ENCODE measurements around the gene MLLT3. TPM values are rescaled to one million over a fixed set of nuclear protein-coding genes. Genes with fewer than 3 reads are reported as not detected.
"Not testable (repeated sequence)": the region's sequence is repeated elsewhere in the genome, so short reads cannot be mapped to it uniquely, and the experiment has no call there.

Gene MLLT3
- total and polyA plus RNA-seq, 2 experiments from 2014 or later: 13.7 to 39.2 TPM

- no peak for DNase-seq (ENCODE audit: low spot score)
- no peak overlapping the region for H3K4me3 ChIP-seq
- H4K20me1 ChIP-seq (ENCODE audit: insufficient read depth, poor library complexity, severe bottlenecking): no peaks in the 10 kb centered on the region
- no peaks in the 10 kb centered on the region for H3K4me1 ChIP-seq (ENCODE audit: insufficient read depth)
- no peaks in the 10 kb centered on the region for H3K36me3 ChIP-seq (replicated peaks; ENCODE audit: insufficient read depth, low read depth)
- no peak overlapping the region for H2AFZ ChIP-seq
- WGBS (ENCODE audit: low lambda C conversion rate, missing lambda C conversion rate): 55% methylated on average over 5 of the region's 5 CpGs
- H3K27ac ChIP-seq: no peak overlapping the region
- no peaks in the 10 kb centered on the region for H3K27me3 ChIP-seq
- H3K9me2 ChIP-seq (replicated peaks; ENCODE audit: insufficient read depth): no peaks in the 10 kb centered on the region
- no peaks in the 10 kb centered on the region for H3K9me3 ChIP-seq (ENCODE audit: low read depth)
- TF ChIP-seq EZH2phosphoT487 (IDR thresholded peaks at IDR 0.05; ENCODE audit: low read depth, severe bottlenecking, unreplicated experiment): no peak
- TF ChIP-seq EZH2 (IDR thresholded peaks at IDR 0.05; ENCODE audit: borderline replicate concordance): no peak
- H3K4me2 ChIP-seq: no peak overlapping the region
- H3K79me2 ChIP-seq: peaks cover 79% of the 10 kb centered on the region
These were observed 29.2 kb downstream of the MLLT3 start for GRCh38 chr9:20593105-20593504.

- no peaks in the 10 kb centered on the region for H3K9me2 ChIP-seq (replicated peaks; ENCODE audit: insufficient read depth)
- no peaks in the 10 kb centered on the region for H3K4me1 ChIP-seq (ENCODE audit: insufficient read depth)
- no peak overlapping the region for H3K4me2 ChIP-seq
- no peak overlapping the region for H3K4me3 ChIP-seq
- DNase-seq (ENCODE audit: low spot score): no peak
- TF ChIP-seq EZH2 (IDR thresholded peaks at IDR 0.05; ENCODE audit: borderline replicate concordance): no peak
- TF ChIP-seq EZH2phosphoT487 (IDR thresholded peaks at IDR 0.05; ENCODE audit: low read depth, severe bottlenecking, unreplicated experiment): no peak
- TF ChIP-seq CTCF (IDR thresholded peaks at IDR 0.05; ENCODE audit: poor library complexity): no peak
- H3K27me3 ChIP-seq: no peaks in the 10 kb centered on the region
- no peaks in the 10 kb centered on the region for H3K9me3 ChIP-seq (ENCODE audit: low read depth)
- no peak overlapping the region for H3K27ac ChIP-seq
- 75% methylated on average over 1 of the region's 1 CpG for WGBS (ENCODE audit: low lambda C conversion rate, missing lambda C conversion rate)
- peaks cover 76% of the 10 kb centered on the region for H3K79me2 ChIP-seq
- H4K20me1 ChIP-seq (ENCODE audit: insufficient read depth, poor library complexity, severe bottlenecking): no peaks in the 10 kb centered on the region
- H3K36me3 ChIP-seq (replicated peaks; ENCODE audit: insufficient read depth, low read depth): no peaks in the 10 kb centered on the region
- no peak overlapping the region for H2AFZ ChIP-seq
These were observed 29.6 kb downstream of the MLLT3 start for GRCh38 chr9:20592673-20593072.

DNA sequence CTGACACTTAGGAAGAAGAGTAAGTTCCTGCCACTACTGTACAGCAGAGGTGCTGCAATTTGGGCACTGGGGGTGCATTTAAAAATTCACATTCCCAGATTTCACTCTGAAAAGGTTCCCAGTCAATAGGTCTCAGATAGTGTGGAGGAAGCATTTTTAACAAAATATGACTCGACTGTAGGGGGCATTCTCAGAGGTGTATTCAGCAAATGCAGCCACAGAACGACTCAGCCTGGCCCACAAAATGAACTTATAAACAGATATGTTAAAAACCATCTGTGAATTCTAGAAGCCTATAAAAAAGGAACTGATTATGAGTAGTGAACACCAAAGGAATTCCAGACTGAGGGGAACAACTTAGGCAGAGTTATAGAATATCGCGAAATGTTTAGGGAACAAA, 31.1 kb downstream of the MLLT3 start:
- H3K4me2 ChIP-seq: no peak overlapping the region
- H3K27me3 ChIP-seq: no peaks in the 10 kb centered on the region
- no peak overlapping the region for H3K27ac ChIP-seq
- H3K4me1 ChIP-seq (ENCODE audit: insufficient read depth): no peaks in the 10 kb centered on the region
- H3K9me2 ChIP-seq (replicated peaks; ENCODE audit: insufficient read depth): no peaks in the 10 kb centered on the region
- no peak for DNase-seq (ENCODE audit: low spot score)
- H2AFZ ChIP-seq: no peak overlapping the region
- no peaks in the 10 kb centered on the region for H3K36me3 ChIP-seq (replicated peaks; ENCODE audit: insufficient read depth, low read depth)
- H3K4me3 ChIP-seq: no peak overlapping the region
- peaks cover 72% of the 10 kb centered on the region for H3K79me2 ChIP-seq
- no peaks in the 10 kb centered on the region for H4K20me1 ChIP-seq (ENCODE audit: insufficient read depth, poor library complexity, severe bottlenecking)
- no peaks in the 10 kb centered on the region for H3K9me3 ChIP-seq (ENCODE audit: low read depth)
- TF ChIP-seq EZH2phosphoT487 (IDR thresholded peaks at IDR 0.05; ENCODE audit: low read depth, severe bottlenecking, unreplicated experiment) (no peak), CTCF (IDR thresholded peaks at IDR 0.05; ENCODE audit: poor library complexity) (no peak), EZH2 (IDR thresholded peaks at IDR 0.05; ENCODE audit: borderline replicate concordance) (no peak)
- 84% methylated on average over 4 of the region's 4 CpGs for WGBS (ENCODE audit: low lambda C conversion rate, missing lambda C conversion rate)

DNA sequence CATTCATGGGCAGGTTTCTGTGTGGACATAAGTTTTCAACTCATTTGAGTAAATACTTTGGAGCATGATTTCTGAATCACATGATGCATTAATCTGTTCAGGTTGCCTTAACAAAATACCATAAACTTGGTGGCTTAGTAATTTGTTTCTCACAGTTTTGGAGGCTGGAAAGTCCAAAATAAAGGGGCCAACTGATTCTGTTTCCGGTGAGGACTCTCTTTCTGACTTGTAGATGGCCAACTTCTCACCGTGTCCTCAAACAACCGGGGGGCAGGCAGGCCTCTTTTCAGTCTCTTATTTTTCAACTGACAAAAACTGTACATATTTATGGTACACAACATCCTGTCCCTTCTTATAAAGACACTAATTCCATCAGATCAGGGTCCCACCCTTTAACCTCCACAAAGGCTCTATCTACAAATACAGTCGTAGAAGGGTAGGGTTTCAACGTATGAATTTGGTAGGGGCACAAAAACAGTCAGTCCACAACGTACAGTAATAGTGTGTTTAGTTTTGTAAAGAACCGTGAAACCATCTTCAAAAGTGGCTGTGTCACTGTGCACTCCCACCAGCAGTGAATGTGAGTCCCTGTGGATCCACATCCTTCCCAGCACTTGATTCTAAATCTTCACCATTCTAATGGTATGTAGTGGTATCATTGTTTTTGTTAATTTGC, 37.2 kb downstream of the MLLT3 start:
- Histone ChIP-seq H3K4me2 (no peak overlapping the region), H3K27me3 (no peaks in the 10 kb centered on the region), H3K27ac (no peak overlapping the region), H2AFZ (no peak overlapping the region), H3K36me3 (replicated peaks; ENCODE audit: insufficient read depth, low read depth) (no peaks in the 10 kb centered on the region), H3K79me2 (peaks cover 63% of the 10 kb centered on the region), H3K4me3 (no peak overlapping the region), H3K9me2 (replicated peaks; ENCODE audit: insufficient read depth) (no peaks in the 10 kb centered on the region), H3K4me1 (ENCODE audit: insufficient read depth) (peaks cover 2% of the 10 kb centered on the region), H3K9me3 (ENCODE audit: low read depth) (no peaks in the 10 kb centered on the region), H4K20me1 (ENCODE audit: insufficient read depth, poor library complexity, severe bottlenecking) (no peaks in the 10 kb centered on the region)
- WGBS (ENCODE audit: low lambda C conversion rate, missing lambda C conversion rate): 95% methylated on average over 7 of the region's 7 CpGs
- DNase-seq (ENCODE audit: low spot score): no peak
- TF ChIP-seq EZH2phosphoT487 (IDR thresholded peaks at IDR 0.05; ENCODE audit: low read depth, severe bottlenecking, unreplicated experiment) (no peak), CTCF (IDR thresholded peaks at IDR 0.05; ENCODE audit: poor library complexity) (no peak), EZH2 (IDR thresholded peaks at IDR 0.05; ENCODE audit: borderline replicate concordance) (no peak)

GRCh38 chr9:20583088-20583487, 39.2 kb downstream of the MLLT3 start:
- not testable (repeated sequence) for H3K4me2 ChIP-seq; H3K9me3 ChIP-seq (ENCODE audit: low read depth); H3K27ac ChIP-seq; H4K20me1 ChIP-seq (ENCODE audit: insufficient read depth, poor library complexity, severe bottlenecking); H3K4me1 ChIP-seq (ENCODE audit: insufficient read depth); H3K4me3 ChIP-seq; DNase-seq (ENCODE audit: low spot score); H2AFZ ChIP-seq; H3K36me3 ChIP-seq (replicated peaks; ENCODE audit: insufficient read depth, low read depth); H3K27me3 ChIP-seq; H3K9me2 ChIP-seq (replicated peaks; ENCODE audit: insufficient read depth)
- peaks cover 78% of the 10 kb centered on the region for H3K79me2 ChIP-seq
- WGBS (ENCODE audit: low lambda C conversion rate, missing lambda C conversion rate): 82% methylated on average over 4 of the region's 4 CpGs
